H1 (cell line): ENCODE results near the gene ACAP3. TPM values are rescaled to one million over a fixed set of nuclear protein-coding genes. Genes with fewer than 3 reads are reported as not detected.

Source experiments
- CTCF ChIA-PET: fragments of 300-600 bp; sonication (Branson Sonifier 250); formaldehyde crosslinking; loops from one replicate; lab custom pipeline; 2021; ENCODE audit not compliant: partially characterized antibody; lab: Charles Lee
- POLR2A ChIA-PET: fragments of 300-600 bp; sonication (Branson Sonifier 250); formaldehyde crosslinking; loops from one replicate; lab custom pipeline; 2021; ENCODE audit warnings: inconsistent platforms; ENCODE audit not compliant: partially characterized antibody; lab: Charles Lee
- DNase-seq, 2 experiments: peaks; one replicate each; pipeline versions ENCODE4 v3.0.0 to v3.0.0-alpha.2; 2010 to 2022; ENCODE audit warnings: low spot score in 2 of 2, low read depth in 1 of 2, mixed read lengths in 1 of 2
- FAIRE-seq: peaks from 2 replicates; lab custom pipeline; 2011; peaks lifted over from hg19 to GRCh38; lab: Jason Lieb, UNC
- H2AFZ ChIP-seq: 2 replicates; pipeline ENCODE4 v1.8.1; 2012; ENCODE audit warnings: low read length, inconsistent platforms
- H2AK5ac ChIP-seq: 2 replicates; pipeline ENCODE4 v1.6.1; 2013; ENCODE audit warnings: low read depth, low read length
- H2BK120ac ChIP-seq: replicated peaks from 2 replicates; pipeline ENCODE3; 2013; ENCODE audit warnings: low read depth, low read length, inconsistent platforms
- H2BK12ac ChIP-seq: 2 replicates; pipeline ENCODE4 v1.6.1; 2013; ENCODE audit warnings: low read depth, low read length
- H2BK15ac ChIP-seq: 2 replicates; pipeline ENCODE4 v1.6.1; 2013; ENCODE audit warnings: low read length
- H2BK20ac ChIP-seq: 2 replicates; pipeline ENCODE4 v1.6.1; 2013; ENCODE audit warnings: low read length
- H2BK5ac ChIP-seq: 2 replicates; pipeline ENCODE4 v1.6.1; 2013; ENCODE audit warnings: low read depth, low read length
- H3K14ac ChIP-seq: 2 replicates; pipeline ENCODE4 v1.6.1; 2013; ENCODE audit warnings: inconsistent platforms; ENCODE audit not compliant: insufficient read length
- H3K18ac ChIP-seq: 2 replicates; pipeline ENCODE4 v1.6.1; 2013; ENCODE audit warnings: low read length; ENCODE audit errors: extremely low read depth
- H3K23ac ChIP-seq: 2 replicates; pipeline ENCODE4 v1.6.1; 2013; ENCODE audit warnings: inconsistent platforms; ENCODE audit not compliant: insufficient read length
- H3K23me2 ChIP-seq: 2 replicates; pipeline ENCODE4 v1.6.1; 2013; ENCODE audit warnings: low read depth, low read length
- H3K27ac ChIP-seq: 2 replicates; pipeline ENCODE4 v1.6.1; 2011; ENCODE audit warnings: low read depth, low read length, inconsistent platforms
- H3K27me3 ChIP-seq, 4 experiments: replicated peaks in 1 of 4; 1 replicate in 1 of 4; 2 replicates in 3 of 4; pipeline versions ENCODE4 v1.6.1 to v1.8.1; 2011 to 2013; ENCODE audit warnings: low read length in 3 of 4, mild to moderate bottlenecking in 3 of 4, inconsistent platforms in 2 of 4, mixed read lengths in 2 of 4, moderate library complexity in 1 of 4; ENCODE audit not compliant: control insufficient read depth in 3 of 4, insufficient read depth in 3 of 4; ENCODE audit errors: extremely low read depth in 1 of 4
- H3K36me3 ChIP-seq, 4 experiments: 2 replicates each; pipeline versions ENCODE4 v1.6.1 to v1.8.1; 2011 to 2013; ENCODE audit warnings: mild to moderate bottlenecking in 4 of 4, low read length in 3 of 4, moderate library complexity in 2 of 4, control low read depth in 1 of 4, inconsistent platforms in 1 of 4; ENCODE audit not compliant: insufficient read depth in 4 of 4, control insufficient read depth in 2 of 4
- H3K4ac ChIP-seq: replicated peaks from 2 replicates; pipeline ENCODE3; 2013; ENCODE audit warnings: low read length, low read depth, mixed read lengths, inconsistent platforms; ENCODE audit not compliant: insufficient read length
- H3K4me1 ChIP-seq, 4 experiments: replicated peaks in 1 of 4; 1 replicate in 1 of 4; 2 replicates in 3 of 4; pipeline versions ENCODE4 v1.6.1 to v1.8.1; 2011 to 2013; ENCODE audit warnings: low read length in 3 of 4, inconsistent platforms in 2 of 4, mixed read lengths in 1 of 4; ENCODE audit not compliant: insufficient read depth in 4 of 4, control insufficient read depth in 3 of 4
- H3K4me2 ChIP-seq, 2 experiments: 2 replicates each; pipeline versions ENCODE4 v1.6.1 to v1.8.1; 2011 to 2013; ENCODE audit warnings: low read depth in 2 of 2, low read length in 2 of 2, control low read depth in 1 of 2, inconsistent platforms in 1 of 2, mild to moderate bottlenecking in 1 of 2; ENCODE audit not compliant: insufficient read depth in 1 of 2
- H3K4me3 ChIP-seq, 4 experiments: fragments of 200-600, 300-600 bp in 1 of 4; sonication (generic), shearing (Covaris generic), sonication (Bioruptor Twin) in 1 of 4; 2 replicates each; pipeline versions ENCODE4 v1.5.1 to v1.8.1; 2011 to 2016; ENCODE audit warnings: low read length in 4 of 4, low read depth in 3 of 4, control low read depth in 2 of 4, inconsistent platforms in 2 of 4, mild to moderate bottlenecking in 2 of 4, mixed read lengths in 1 of 4, moderate library complexity in 1 of 4; ENCODE audit not compliant: insufficient read depth in 2 of 4; ENCODE audit errors: extremely low read depth in 1 of 4
- H3K56ac ChIP-seq: replicated peaks from 2 replicates; pipeline ENCODE3; 2013; ENCODE audit warnings: low read depth, mild to moderate bottlenecking, mixed read lengths, low read length, inconsistent platforms; ENCODE audit not compliant: insufficient read length
- H3K79me1 ChIP-seq: 2 replicates; pipeline ENCODE4 v1.6.1; 2013; ENCODE audit warnings: low read depth, low read length, control low read depth
- H3K79me2 ChIP-seq, 2 experiments: 2 replicates each; pipeline versions ENCODE4 v1.6.1 to v1.8.1; 2012 to 2013; ENCODE audit warnings: low read length in 2 of 2, mild to moderate bottlenecking in 2 of 2, inconsistent platforms in 1 of 2; ENCODE audit not compliant: insufficient read depth in 2 of 2, control insufficient read depth in 1 of 2
- H3K9ac ChIP-seq, 4 experiments: replicated peaks in 1 of 4; 1 replicate in 1 of 4; 2 replicates in 3 of 4; pipeline versions ENCODE4 v1.6.1 to v1.8.1; 2011 to 2013; ENCODE audit warnings: low read depth in 3 of 4, low read length in 3 of 4, control low read depth in 2 of 4, mild to moderate bottlenecking in 2 of 4, moderate library complexity in 2 of 4, inconsistent platforms in 1 of 4; ENCODE audit errors: extremely low read depth in 1 of 4
- H3K9me3 ChIP-seq, 2 experiments: 2 replicates each; pipeline versions ENCODE4 v1.6.1 to v1.8.1; 2012 to 2013; ENCODE audit warnings: mild to moderate bottlenecking in 2 of 2, moderate library complexity in 2 of 2, control low read depth in 1 of 2, inconsistent platforms in 1 of 2, low read depth in 1 of 2, low read length in 1 of 2, mixed read lengths in 1 of 2; ENCODE audit not compliant: insufficient read depth in 2 of 2
- H4K20me1 ChIP-seq, 2 experiments: replicated peaks in 1 of 2; 2 replicates each; pipeline versions ENCODE3 to v1.8.1; 2011 to 2013; ENCODE audit warnings: inconsistent platforms in 2 of 2, low read length in 2 of 2, mild to moderate bottlenecking in 1 of 2; ENCODE audit not compliant: insufficient read depth in 2 of 2, control insufficient read depth in 1 of 2
- H4K5ac ChIP-seq: 2 replicates; pipeline ENCODE4 v1.6.1; 2013; ENCODE audit warnings: low read length, low read depth, mixed read lengths, inconsistent platforms; ENCODE audit not compliant: insufficient read length
- H4K8ac ChIP-seq: 2 replicates; pipeline ENCODE4 v1.8.0; 2013; ENCODE audit warnings: mild to moderate bottlenecking, moderate library complexity, low read length, inconsistent platforms; ENCODE audit not compliant: insufficient read depth; ENCODE audit errors: extremely low read depth
- H4K91ac ChIP-seq: replicated peaks from 2 replicates; pipeline ENCODE3; 2013; ENCODE audit warnings: low read length, mixed read lengths, inconsistent platforms; ENCODE audit not compliant: insufficient read length
- CHD1 ChIP-seq: IDR thresholded peaks from 2 replicates; pipeline ENCODE4 v1.6.1; 2012; ENCODE audit warnings: low read depth, low read length, improper control_type of control experiment
- POLR2AphosphoS5 ChIP-seq: IDR thresholded peaks from 2 replicates; pipeline ENCODE4 v1.6.1; 2011; ENCODE audit warnings: low read depth, low read length
- SIRT6 ChIP-seq: IDR thresholded peaks from one replicate; pipeline ENCODE4 v1.7.1; 2012; ENCODE audit warnings: low read length, inconsistent platforms
- TAF7 ChIP-seq: optimal IDR thresholded peaks from 2 replicates; pipeline ENCODE3; 2011; ENCODE audit warnings: low read depth, mild to moderate bottlenecking, inconsistent platforms, low read length, moderate library complexity, borderline replicate concordance
- YY1 ChIP-seq: IDR thresholded peaks from 2 replicates; pipeline ENCODE4 v1.6.1; 2011; ENCODE audit warnings: low read depth, mild to moderate bottlenecking, low read length
- WGBS, 2 experiments: shearing (Covaris generic) in 1 of 2; methylation state at CpG; one replicate each; pipeline versions ENCODE4 v1.1.6 to v1.1.7; 2013 to 2015; ENCODE audit warnings: low lambda C conversion rate in 2 of 2, mixed read lengths in 2 of 2, inconsistent platforms in 1 of 2, low coverage in 1 of 2, missing lambda C conversion rate in 1 of 2; ENCODE audit not compliant: insufficient replicate concordance in 2 of 2, insufficient coverage in 1 of 2, insufficient read length in 1 of 2; ENCODE audit errors: extremely low coverage in 1 of 2, missing lambda C conversion rate in 1 of 2; 5-methylcytosine and 5-hydroxymethylcytosine counted together
- polyA plus RNA-seq, 7 experiments: library from polyadenylated mRNA; depleted of rRNA in 3 of 7; stranded (reverse) in 5 of 7; unstranded in 2 of 7; fragments of >200 nt in 5 of 7; fragments of 200-250 nt in 2 of 7; gene quantifications; 1 replicate in 5 of 7; 2 replicates in 1 of 7; 4 replicates in 1 of 7; pipeline versions ENCODE4 v1.2.1 to v1.2.3, GENCODE V29; 2011 to 2013; ENCODE audit warnings: missing spikeins in 2 of 7, mixed read lengths in 2 of 7
- total RNA-seq: library from RNA; stranded (reverse); fragmentation: NEBNext Ultra II Directional; extraction: Animal tissue kit (Norgen Biotek cat#: 25700); gene quantifications from 2 replicates; pipeline ENCODE4 v1.2.1, GENCODE V29; 2021

Gene ACAP3
- total and polyA plus RNA-seq, 2 of the 8 experiments (the other 6 are each of a cell fraction or from before 2014, with no cell fraction given), result 14.8 to 28.3 TPM

- Histone ChIP-seq H3K27ac (no peak overlapping the region; the same call in 1 of the 2 replicates), H3K4ac (peak overlapping the region; percentile 69), H2BK5ac (no peak overlapping the region; the same call in 1 of the 2 replicates), H3K79me2 (peaks cover 9 to 42% of the 10 kb centered on the region in 2 experiments; a peak in 3 of 4 replicates), H3K23me2 (peaks cover 9% of the 10 kb centered on the region), H4K8ac (peak overlapping the region; percentile 79), H3K4me1 (peaks cover 0 to 13% (median 3%) of the 10 kb centered on the region in 4 experiments; a peak in 5 of 7 replicates), H3K4me3 (peak overlapping the region; percentile 60 to 100 (median 78)), H3K9me3 (peaks cover 0 to 6% of the 10 kb centered on the region in 2 experiments; a peak in 2 of 4 replicates), H2AFZ (no peak overlapping the region), H3K79me1 (peaks cover 30% of the 10 kb centered on the region), H4K20me1 (peaks cover 20 to 36% of the 10 kb centered on the region in 2 experiments), H2BK120ac (no peak overlapping the region), H3K18ac (no peak overlapping the region), H3K27me3 (no peaks in the 10 kb centered on the region; a peak in 1 of 7 replicates), H3K56ac (peak overlapping the region; percentile 64), H2BK20ac (no peak overlapping the region), H3K4me2 (peak overlapping the region; percentile 69 to 97), H2AK5ac (no peak overlapping the region; the same call in 1 of the 2 replicates), H3K14ac (no peak overlapping the region), H2BK12ac (0 out of 2 replicates have a peak overlapping the region, but pooled peaks have one; percentile 9), H4K91ac (no peak overlapping the region), H3K36me3 (peaks cover 0 to 8% (median 1%) of the 10 kb centered on the region in 4 experiments; a peak in 3 of 8 replicates), H3K23ac (no peak overlapping the region), H2BK15ac (no peak overlapping the region), H3K9ac (peak overlapping the region in 3 of 4 experiments; percentile 26 to 68 (median 57); a peak in 4 of 7 replicates), H4K5ac (no peak overlapping the region)
- no peak for DNase-seq
- POLR2A ChIA-PET, result interaction anchor here (0.8 to 3.4 kb wide), 11 partner anchors 9 to 290 kb away, joined by 3 to 27 read pairs (median 4); partner anchors contain the start of gene MIB2
- CTCF ChIA-PET, result no interaction called here
- no peak for TF ChIP-seq TAF7
- no peak for TF ChIP-seq YY1
- no peak for TF ChIP-seq CHD1
- TF ChIP-seq SIRT6, result no peak
- TF ChIP-seq POLR2AphosphoS5, result no peak
- FAIRE-seq, result no peak
- WGBS, 2 experiments, result 83% methylated on average over 16 of the region's 16 CpGs; no CpG with 5 or more reads in 1 of the 2 experiments
Measured at GRCh38 chr1:1325288-1326074, 17.8 kb upstream of the ACAP3 start.
